GM12878 (cell line): Measurements from ENCODE around the gene FOXP4. TPM values are rescaled to one million over a fixed set of nuclear protein-coding genes. Genes with fewer than 3 reads are reported as not detected.

Experiments
- ATAC-seq: fragments of 200-7000 bp; cut with Tn5 transposase; 3 replicates; pipeline ENCODE4 v1.9.1; 2020; ENCODE audit warnings: mild to moderate bottlenecking, moderate library complexity
- BruUV-seq: library from RNA; stranded (reverse); fragments of 400-500 nt; replicated peaks from 2 replicates; lab custom pipeline; 2021; lab: Mats Ljungman, UMichigan
- CTCF ChIA-PET: fragments of 300-600 bp; sonication (Branson Sonifier 250); formaldehyde crosslinking; extraction: SDS; loops from one replicate; lab custom pipeline; 2021; ENCODE audit warnings: inconsistent platforms; lab: Yijun Ruan, JAX
- POLR2A ChIA-PET: fragments of 350-600 bp; formaldehyde crosslinking; extraction: SDS; loops from one replicate; lab custom pipeline; 2021; ENCODE audit warnings: inconsistent platforms; lab: Charles Lee
- RAD21 ChIA-PET: fragments of 300-600 bp; sonication (Branson Sonifier 250); formaldehyde crosslinking; loops from one replicate; lab custom pipeline; 2023; ENCODE audit warnings: antibody characterized with exemption; ENCODE audit not compliant: unreplicated experiment; lab: Charles Lee
- SMC1A ChIA-PET: fragments of 300-600 bp; sonication (Branson Sonifier 250); formaldehyde crosslinking; loops from one replicate; lab custom pipeline; 2023; ENCODE audit not compliant: unreplicated experiment, uncharacterized antibody; lab: Charles Lee
- DNase-seq: peaks from one replicate; pipeline ENCODE4 v3.0.0-alpha.2; 2011; ENCODE audit warnings: low read depth, low spot score
- FAIRE-seq: peaks from 3 replicates; lab custom pipeline; 2011; peaks lifted over from hg19 to GRCh38; lab: Jason Lieb, UNC
- H2AFZ ChIP-seq: 2 replicates; pipeline ENCODE4 v1.6.0; 2011; ENCODE audit warnings: low read depth, low read length, control low read depth; ENCODE audit not compliant: control insufficient read depth
- H3K27ac ChIP-seq: 2 replicates; pipeline ENCODE4 v1.5.1; 2011; ENCODE audit warnings: control low read depth; ENCODE audit not compliant: control insufficient read depth, insufficient read depth
- H3K27me3 ChIP-seq, 2 experiments: replicated peaks in 1 of 2; 2 replicates each; pipeline versions ENCODE4 v1.6.0 to v1.6.1; 2011; ENCODE audit warnings: low read length in 1 of 2; ENCODE audit not compliant: control insufficient read depth in 2 of 2, insufficient read depth in 2 of 2
- H3K36me3 ChIP-seq, 2 experiments: 2 replicates each; pipeline ENCODE4 v1.5.1; 2011; ENCODE audit warnings: low read length in 1 of 2; ENCODE audit not compliant: control insufficient read depth in 2 of 2, insufficient read depth in 2 of 2
- H3K4me1 ChIP-seq: 2 replicates; pipeline ENCODE4 v1.6.1; 2011; ENCODE audit warnings: mild to moderate bottlenecking, low read length, moderate library complexity, mixed read lengths; ENCODE audit not compliant: control insufficient read depth, insufficient read depth
- H3K4me2 ChIP-seq: 2 replicates; pipeline ENCODE4 v1.6.0; 2011; ENCODE audit warnings: control low read depth; ENCODE audit not compliant: control insufficient read depth, insufficient read depth
- H3K4me3 ChIP-seq: fragments of 200-600 bp; sonication (generic); 2 replicates; pipeline ENCODE4 v1.5.1; 2016
- H3K79me2 ChIP-seq: 2 replicates; pipeline ENCODE4 v1.6.0; 2011; ENCODE audit warnings: low read length; ENCODE audit not compliant: control insufficient read depth, insufficient read depth
- H3K9ac ChIP-seq: 2 replicates; pipeline ENCODE4 v1.8.0; 2011; ENCODE audit warnings: low read length, control low read depth, mixed read lengths; ENCODE audit not compliant: control insufficient read depth, insufficient read depth
- H3K9me3 ChIP-seq: replicated peaks from 3 replicates; pipeline ENCODE4 v1.5.1; 2011; ENCODE audit warnings: mild to moderate bottlenecking, low read length; ENCODE audit not compliant: control insufficient read depth, insufficient read depth
- H4K20me1 ChIP-seq: 2 replicates; pipeline ENCODE4 v1.6.0; 2011; ENCODE audit not compliant: control insufficient read depth, insufficient read depth
- CBX5 ChIP-seq: sonication (generic); IDR thresholded peaks from 2 replicates; pipeline ENCODE4 v1.6.1; 2016; ENCODE audit warnings: low read depth, moderate library complexity, mild to moderate bottlenecking, inconsistent platforms
- FOXM1 ChIP-seq: IDR thresholded peaks from 2 replicates; pipeline ENCODE4 v1.6.1; 2012; ENCODE audit warnings: low read depth, mild to moderate bottlenecking, inconsistent platforms, low read length, moderate library complexity
- REST ChIP-seq: IDR thresholded peaks from 2 replicates; pipeline ENCODE4 v1.6.1; 2012; ENCODE audit warnings: mild to moderate bottlenecking, low read depth, low read length
- USF2 ChIP-seq: IDR thresholded peaks from 2 replicates; pipeline ENCODE4 v1.6.1; 2011; ENCODE audit warnings: low read depth, low read length, improper control_type of control experiment, borderline replicate concordance
- YBX1 ChIP-seq: fragments of 450-650 bp; IDR thresholded peaks from 2 replicates; pipeline ENCODE4 v1.6.1; 2016; ENCODE audit warnings: antibody characterized with exemption
- ZNF687 ChIP-seq: fragments of 450-650 bp; IDR thresholded peaks from 2 replicates; pipeline ENCODE4 v1.6.1; 2017; ENCODE audit warnings: mild to moderate bottlenecking, moderate library complexity
- WGBS: methylation state at CpG from one replicate; pipeline ENCODE4 v1.1.6; 2016; ENCODE audit warnings: low lambda C conversion rate; ENCODE audit not compliant: insufficient replicate concordance, insufficient coverage; ENCODE audit errors: missing lambda C conversion rate; 5-methylcytosine and 5-hydroxymethylcytosine counted together
- in situ Hi-C: fragments of 300-500 bp; cut with MboI; formaldehyde crosslinking; loops from 9 replicates; pipeline ENCODE4 v1.14.3; 2018; ENCODE audit warnings: mixed read lengths
- intact Hi-C: fragments of 100-400 bp; cut with micrococcal nuclease; formaldehyde crosslinking; loops from one replicate; pipeline ENCODE4 v1.14.2; 2022; ENCODE audit not compliant: unreplicated experiment
- polyA plus RNA-seq, 11 experiments: library from polyadenylated mRNA; depleted of rRNA in 4 of 11; unstranded in 6 of 11; stranded (reverse) in 5 of 11; fragments of >200 nt; fragmentation: Nextera tagmentation in 4 of 11; fragmentation: Illumina TruSeq in 1 of 11; extraction: Ambion mirVana in 4 of 11; extraction: Trizol in 1 of 11; gene quantifications; 1 replicate in 1 of 11; 2 replicates in 10 of 11; pipeline versions ENCODE4 v1.2.1 to v1.2.3, GENCODE V29; 2011 to 2016; ENCODE audit warnings: inconsistent platforms in 2 of 11, missing spikeins in 2 of 11, low read depth in 1 of 11
- total RNA-seq, 4 experiments: library from RNA; depleted of rRNA in 3 of 4; stranded (reverse); fragments of >200 nt in 3 of 4; fragmentation: Illumina TruSeq in 1 of 4; extraction: Trizol in 1 of 4; gene quantifications; 2 replicates each; pipeline versions ENCODE4 v1.2.1 to v1.2.3, GENCODE V29; 2013 to 2021
- TF ChIP-seq, protein P1 (sequence below): fragments of 450-650 bp; formaldehyde crosslinking; IDR thresholded peaks from 2 replicates; pipeline ENCODE4 v1.4.0; 2020; ENCODE audit warnings: mild to moderate bottlenecking, moderate library complexity
- TF ChIP-seq, protein P2 (sequence below): IDR thresholded peaks from 2 replicates; pipeline ENCODE4 v1.6.1; 2012; ENCODE audit warnings: low read depth, low read length, improper control_type of control experiment

The FOXP4 gene
- total and polyA plus RNA-seq, 10 of the 15 experiments (the other 5 are each of a cell fraction or from before 2014, with no cell fraction given) = 0.31 to 46.1 (median 2.3) TPM

DNA sequence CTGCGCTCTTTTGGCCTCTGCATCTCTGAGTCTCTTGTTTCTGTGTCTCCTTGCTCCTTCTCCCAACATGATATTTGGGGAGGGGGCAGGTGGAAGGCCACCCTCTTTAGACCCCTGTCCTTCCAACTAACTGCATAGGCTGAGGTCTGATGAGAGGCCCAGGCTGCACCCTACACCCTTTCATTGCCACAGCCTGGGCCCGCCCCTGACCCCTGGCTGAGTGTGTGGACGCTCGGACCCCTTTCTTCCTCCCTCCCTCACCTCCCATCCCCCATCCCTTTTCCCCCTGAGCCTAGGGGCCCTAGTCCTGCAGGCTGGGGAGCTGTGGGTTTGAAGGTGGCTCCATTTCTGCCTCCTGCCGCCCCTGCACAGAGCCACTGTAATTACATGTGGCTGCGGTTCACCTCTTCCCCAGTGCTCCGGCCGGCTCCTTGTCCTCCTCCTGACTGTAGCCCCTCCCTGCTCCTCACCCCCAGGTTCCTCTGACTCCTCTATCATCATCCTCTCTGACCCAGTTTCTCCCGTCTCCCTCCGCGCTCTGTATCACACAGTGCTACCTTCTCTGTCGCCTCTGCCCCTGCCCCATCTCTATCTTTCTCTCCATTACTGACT, 98.9 kb downstream of the FOXP4 start:
- in situ Hi-C loops = no loop called here
- peaks cover 0 to 5% of the 10 kb centered on the region in 2 experiments; a peak in 3 of 4 replicates for H3K27me3 ChIP-seq
- no peak overlapping the region for H3K9ac ChIP-seq
- no peaks in the 10 kb centered on the region for H3K79me2 ChIP-seq
- H3K36me3 ChIP-seq = no peaks in the 10 kb centered on the region
- H3K9me3 ChIP-seq = no peaks in the 10 kb centered on the region
- H3K4me3 ChIP-seq = no peak overlapping the region
- SMC1A ChIA-PET = interaction anchor here (0.6 kb wide), 1 partner anchor 368 kb away, joined by 3 read pairs; no protein-coding TSS in a partner anchor
- H3K4me2 ChIP-seq = no peak overlapping the region
- H3K4me1 ChIP-seq = no peaks in the 10 kb centered on the region
- 45% methylated on average over 12 of the region's 12 CpGs for WGBS
- ATAC-seq (no peak), FAIRE-seq (no peak), DNase-seq (no peak)
- no peak overlapping the region for H3K27ac ChIP-seq
- intact Hi-C loops = no loop called here
- H2AFZ ChIP-seq = no peak overlapping the region
- POLR2A ChIA-PET = no interaction called here
- RAD21 ChIA-PET = no interaction called here
- H4K20me1 ChIP-seq = no peaks in the 10 kb centered on the region
- CTCF ChIA-PET = no interaction called here
- no TSS peak for BruUV-seq
- TF ChIP-seq, protein P1, sequence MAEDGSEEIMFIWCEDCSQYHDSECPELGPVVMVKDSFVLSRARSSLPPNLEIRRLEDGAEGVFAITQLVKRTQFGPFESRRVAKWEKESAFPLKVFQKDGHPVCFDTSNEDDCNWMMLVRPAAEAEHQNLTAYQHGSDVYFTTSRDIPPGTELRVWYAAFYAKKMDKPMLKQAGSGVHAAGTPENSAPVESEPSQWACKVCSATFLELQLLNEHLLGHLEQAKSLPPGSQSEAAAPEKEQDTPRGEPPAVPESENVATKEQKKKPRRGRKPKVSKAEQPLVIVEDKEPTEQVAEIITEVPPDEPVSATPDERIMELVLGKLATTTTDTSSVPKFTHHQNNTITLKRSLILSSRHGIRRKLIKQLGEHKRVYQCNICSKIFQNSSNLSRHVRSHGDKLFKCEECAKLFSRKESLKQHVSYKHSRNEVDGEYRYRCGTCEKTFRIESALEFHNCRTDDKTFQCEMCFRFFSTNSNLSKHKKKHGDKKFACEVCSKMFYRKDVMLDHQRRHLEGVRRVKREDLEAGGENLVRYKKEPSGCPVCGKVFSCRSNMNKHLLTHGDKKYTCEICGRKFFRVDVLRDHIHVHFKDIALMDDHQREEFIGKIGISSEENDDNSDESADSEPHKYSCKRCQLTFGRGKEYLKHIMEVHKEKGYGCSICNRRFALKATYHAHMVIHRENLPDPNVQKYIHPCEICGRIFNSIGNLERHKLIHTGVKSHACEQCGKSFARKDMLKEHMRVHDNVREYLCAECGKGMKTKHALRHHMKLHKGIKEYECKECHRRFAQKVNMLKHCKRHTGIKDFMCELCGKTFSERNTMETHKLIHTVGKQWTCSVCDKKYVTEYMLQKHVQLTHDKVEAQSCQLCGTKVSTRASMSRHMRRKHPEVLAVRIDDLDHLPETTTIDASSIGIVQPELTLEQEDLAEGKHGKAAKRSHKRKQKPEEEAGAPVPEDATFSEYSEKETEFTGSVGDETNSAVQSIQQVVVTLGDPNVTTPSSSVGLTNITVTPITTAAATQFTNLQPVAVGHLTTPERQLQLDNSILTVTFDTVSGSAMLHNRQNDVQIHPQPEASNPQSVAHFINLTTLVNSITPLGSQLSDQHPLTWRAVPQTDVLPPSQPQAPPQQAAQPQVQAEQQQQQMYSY = no peak
- no peak for TF ChIP-seq FOXM1
- TF ChIP-seq CBX5 = no peak
- no peak for TF ChIP-seq ZNF687
- no peak for TF ChIP-seq USF2
- TF ChIP-seq, protein P2, sequence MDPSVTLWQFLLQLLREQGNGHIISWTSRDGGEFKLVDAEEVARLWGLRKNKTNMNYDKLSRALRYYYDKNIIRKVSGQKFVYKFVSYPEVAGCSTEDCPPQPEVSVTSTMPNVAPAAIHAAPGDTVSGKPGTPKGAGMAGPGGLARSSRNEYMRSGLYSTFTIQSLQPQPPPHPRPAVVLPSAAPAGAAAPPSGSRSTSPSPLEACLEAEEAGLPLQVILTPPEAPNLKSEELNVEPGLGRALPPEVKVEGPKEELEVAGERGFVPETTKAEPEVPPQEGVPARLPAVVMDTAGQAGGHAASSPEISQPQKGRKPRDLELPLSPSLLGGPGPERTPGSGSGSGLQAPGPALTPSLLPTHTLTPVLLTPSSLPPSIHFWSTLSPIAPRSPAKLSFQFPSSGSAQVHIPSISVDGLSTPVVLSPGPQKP = no peak
- TF ChIP-seq YBX1 = no peak
- TF ChIP-seq REST = no peak
